Retinal pigment epithelial cell (primary cell): ENCODE measurements around the gene CLIP2.
"Not testable (repeated sequence)": the region's sequence is repeated elsewhere in the genome, so short reads cannot be mapped to it uniquely, and the experiment has no call there.

Experiments used
- DNase-seq: peaks from one replicate; pipeline ENCODE4 v3.0.0-alpha.2; 2010; ENCODE audit warnings: low read depth
- H3K4me3 ChIP-seq: 2 replicates; pipeline ENCODE4 v1.5.1; 2011; ENCODE audit warnings: mild to moderate bottlenecking, low read length, control low read depth, moderate library complexity
- TF ChIP-seq, protein P1 (sequence below): conservative IDR thresholded peaks from 2 replicates; pipeline ENCODE4 v1.5.1; 2011; ENCODE audit warnings: low read depth, low read length, control low read depth, inconsistent platforms

The CLIP2 gene

GRCh38 chr7:74320645-74321221, 31.5 kb downstream of the CLIP2 start:
- no peak for DNase-seq
- H3K4me3 ChIP-seq = no peak overlapping the region
- TF ChIP-seq, protein P1, sequence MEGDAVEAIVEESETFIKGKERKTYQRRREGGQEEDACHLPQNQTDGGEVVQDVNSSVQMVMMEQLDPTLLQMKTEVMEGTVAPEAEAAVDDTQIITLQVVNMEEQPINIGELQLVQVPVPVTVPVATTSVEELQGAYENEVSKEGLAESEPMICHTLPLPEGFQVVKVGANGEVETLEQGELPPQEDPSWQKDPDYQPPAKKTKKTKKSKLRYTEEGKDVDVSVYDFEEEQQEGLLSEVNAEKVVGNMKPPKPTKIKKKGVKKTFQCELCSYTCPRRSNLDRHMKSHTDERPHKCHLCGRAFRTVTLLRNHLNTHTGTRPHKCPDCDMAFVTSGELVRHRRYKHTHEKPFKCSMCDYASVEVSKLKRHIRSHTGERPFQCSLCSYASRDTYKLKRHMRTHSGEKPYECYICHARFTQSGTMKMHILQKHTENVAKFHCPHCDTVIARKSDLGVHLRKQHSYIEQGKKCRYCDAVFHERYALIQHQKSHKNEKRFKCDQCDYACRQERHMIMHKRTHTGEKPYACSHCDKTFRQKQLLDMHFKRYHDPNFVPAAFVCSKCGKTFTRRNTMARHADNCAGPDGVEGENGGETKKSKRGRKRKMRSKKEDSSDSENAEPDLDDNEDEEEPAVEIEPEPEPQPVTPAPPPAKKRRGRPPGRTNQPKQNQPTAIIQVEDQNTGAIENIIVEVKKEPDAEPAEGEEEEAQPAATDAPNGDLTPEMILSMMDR = no peak

DNA sequence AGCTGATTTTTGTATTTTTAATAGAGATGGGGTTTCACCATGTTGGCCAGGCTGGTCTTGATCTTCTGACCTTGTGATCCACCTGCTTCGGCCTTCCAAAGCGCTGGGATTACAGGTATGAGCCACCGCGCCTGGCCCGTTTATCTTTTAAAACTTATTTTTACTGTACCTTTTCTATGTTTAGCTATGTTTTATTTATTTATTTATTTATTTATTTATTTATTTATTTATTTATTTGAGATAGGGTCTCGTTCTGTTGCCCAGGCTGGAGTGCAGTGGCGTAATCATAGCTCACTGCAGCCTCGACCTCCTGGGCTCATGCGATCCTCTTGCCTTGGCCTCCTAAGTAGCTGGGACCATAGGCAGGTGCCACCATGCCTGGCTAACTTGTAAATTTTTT, 33.7 kb downstream of the CLIP2 start:
- H3K4me3 ChIP-seq, DNase-seq: not testable (repeated sequence)

DNA sequence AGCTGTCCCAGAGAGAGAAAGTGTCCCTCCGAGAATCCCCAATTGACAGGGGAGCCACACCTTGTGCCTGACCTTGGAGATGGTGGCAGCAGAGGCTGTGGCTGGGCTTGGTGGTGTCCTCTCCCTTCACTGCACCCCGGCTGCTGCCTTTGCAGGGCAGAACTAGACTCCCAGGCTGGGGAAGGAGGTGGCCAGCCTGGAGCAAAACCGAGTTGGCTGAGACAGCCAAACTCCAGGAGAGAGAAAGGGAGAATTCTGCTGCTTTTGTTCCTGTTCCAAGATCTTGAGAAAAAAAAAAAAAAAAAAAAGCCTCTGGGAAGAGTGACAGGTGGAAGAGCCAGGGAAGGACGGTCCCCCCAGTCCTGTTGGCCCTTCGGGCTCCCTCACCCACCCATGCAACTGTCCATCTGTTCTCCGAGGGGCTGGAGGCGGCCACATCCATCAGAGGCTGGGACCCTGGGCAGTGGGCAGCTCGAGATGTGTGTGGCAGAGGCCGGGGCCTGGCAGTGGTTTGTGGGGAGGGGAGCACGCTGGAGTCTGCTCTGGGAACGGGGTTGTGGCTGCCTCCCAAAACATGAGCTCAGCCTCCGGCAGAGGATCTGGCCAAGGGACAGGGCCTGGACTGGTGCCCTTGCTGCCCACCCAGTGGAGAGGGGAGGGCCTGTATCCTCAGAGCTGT, 35.5 kb downstream of the CLIP2 start:
- DNase-seq = no peak
- H3K4me3 ChIP-seq = no peak overlapping the region
- TF ChIP-seq, protein P1 = no peak

GRCh38 chr7:74325210-74325565, 36.0 kb downstream of the CLIP2 start:
- TF ChIP-seq, protein P1 = no peak
- H3K4me3 ChIP-seq = no peak overlapping the region
- DNase-seq = no peak

GRCh38 chr7:74329225-74329624, 40.0 kb downstream of the CLIP2 start:
- DNase-seq = no peak
- TF ChIP-seq, protein P1 = no peak
- no peak overlapping the region for H3K4me3 ChIP-seq

DNA sequence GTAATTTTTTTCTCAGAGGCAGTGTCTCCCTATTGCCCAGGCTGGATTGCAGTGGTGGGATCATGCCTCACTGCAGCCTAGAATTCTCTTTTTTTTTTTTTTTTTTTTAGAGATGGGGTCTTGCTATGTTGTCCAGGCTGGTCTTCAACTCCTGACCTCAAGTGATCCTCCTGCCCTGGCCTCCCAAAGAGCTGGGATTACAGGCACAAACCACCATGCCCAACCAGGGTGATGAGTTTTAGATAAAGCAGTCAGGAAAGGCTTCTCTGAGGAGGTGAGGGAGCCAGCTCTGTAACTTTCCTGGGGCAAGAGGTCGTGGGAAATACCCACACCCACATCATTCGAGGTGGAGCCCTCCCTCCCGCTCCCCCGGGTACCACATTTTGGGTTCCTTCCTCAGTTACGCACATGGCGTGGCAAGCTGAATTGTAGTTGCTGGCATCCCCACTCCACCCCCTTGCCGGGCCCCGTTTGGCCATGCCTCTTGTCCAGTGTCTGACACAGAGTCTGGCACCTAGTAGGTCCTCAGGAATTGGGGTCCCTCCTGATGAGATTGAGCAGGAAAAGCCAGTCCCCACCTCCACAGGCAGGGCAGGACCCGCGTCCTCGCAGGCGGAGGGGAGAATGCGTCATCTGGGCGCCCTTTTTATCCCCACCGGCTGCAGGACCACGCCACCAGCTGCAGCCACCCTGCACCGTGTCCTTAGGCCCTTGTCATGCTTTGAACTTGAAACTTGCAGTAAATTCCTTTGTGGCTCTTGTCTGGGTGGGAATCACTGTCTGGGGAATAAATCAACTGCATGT, 43.4 kb downstream of the CLIP2 start:
- TF ChIP-seq, protein P1 = no peak
- no peak overlapping the region for H3K4me3 ChIP-seq
- no peak for DNase-seq

DNA sequence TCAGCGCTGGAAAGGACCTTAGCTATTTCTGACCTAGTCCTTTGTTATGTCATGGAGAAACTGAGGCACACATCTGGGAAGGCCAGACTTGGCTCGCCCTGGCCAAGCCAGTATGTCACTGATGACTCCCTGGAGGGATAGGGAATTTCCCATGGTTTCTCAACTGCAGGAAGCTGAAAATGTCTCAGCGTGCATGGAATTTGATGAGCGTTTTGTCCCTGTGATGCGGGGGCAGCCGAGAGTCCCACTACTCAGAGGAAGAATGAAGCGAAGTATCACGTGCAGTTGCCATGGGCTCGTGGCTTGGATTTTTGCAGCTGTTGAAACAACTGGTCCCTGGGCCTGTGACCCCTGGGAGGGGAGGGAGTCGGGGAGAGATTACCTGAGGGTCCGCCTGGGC, 44.8 kb downstream of the CLIP2 start:
- DNase-seq = no peak
- TF ChIP-seq, protein P1 = no peak
- H3K4me3 ChIP-seq = no peak overlapping the region
